Neural crest cell (in vitro differentiated cells): ENCODE measurements around the gene USP35. TPM values are rescaled to one million over a fixed set of nuclear protein-coding genes. Genes with fewer than 3 reads are reported as not detected.
A peak's percentile ranks its signal among the peaks of the same experiment; 100 is the strongest.

Experiments used
- DNase-seq: peaks from one replicate; pipeline ENCODE4 v3.0.0; 2021; ENCODE audit warnings: low read depth, mixed read lengths, low spot score
- H3K27ac Mint-ChIP-seq: one replicate; pipeline ENCODE4 v1.8.0; 2021; ENCODE audit warnings: mild to moderate bottlenecking, mixed read lengths; ENCODE audit not compliant: unreplicated experiment
- H3K27me3 Mint-ChIP-seq: 2 replicates; pipeline ENCODE4 v1.8.0; 2021; ENCODE audit warnings: low read depth, mild to moderate bottlenecking, mixed read lengths
- H3K36me3 Mint-ChIP-seq: 2 replicates; pipeline ENCODE4 v1.8.0; 2021; ENCODE audit warnings: low read depth, mild to moderate bottlenecking, mixed read lengths
- H3K4me1 Mint-ChIP-seq: 2 replicates; pipeline ENCODE4 v1.8.0; 2021; ENCODE audit warnings: mixed read lengths
- H3K4me3 Mint-ChIP-seq: one replicate; pipeline ENCODE4 v1.8.0; 2021; ENCODE audit warnings: mild to moderate bottlenecking, mixed read lengths
- H3K9me3 Mint-ChIP-seq: 2 replicates; pipeline ENCODE4 v1.8.0; 2021; ENCODE audit warnings: mixed read lengths
- total RNA-seq: library from RNA; stranded (reverse); gene quantifications from 2 replicates; pipeline ENCODE4 v1.2.1, GENCODE V29; 2021
- TF ChIP-seq, protein P1 (sequence below): fragments of 200-600 bp; sonication (generic); conservative IDR thresholded peaks from 2 replicates; pipeline ENCODE4 v1.5.0; 2021; ENCODE audit warnings: antibody characterized with exemption, mild to moderate bottlenecking

The USP35 gene
- total RNA-seq, 1 donor from 2014 or later, result 11.1 TPM

DNA sequence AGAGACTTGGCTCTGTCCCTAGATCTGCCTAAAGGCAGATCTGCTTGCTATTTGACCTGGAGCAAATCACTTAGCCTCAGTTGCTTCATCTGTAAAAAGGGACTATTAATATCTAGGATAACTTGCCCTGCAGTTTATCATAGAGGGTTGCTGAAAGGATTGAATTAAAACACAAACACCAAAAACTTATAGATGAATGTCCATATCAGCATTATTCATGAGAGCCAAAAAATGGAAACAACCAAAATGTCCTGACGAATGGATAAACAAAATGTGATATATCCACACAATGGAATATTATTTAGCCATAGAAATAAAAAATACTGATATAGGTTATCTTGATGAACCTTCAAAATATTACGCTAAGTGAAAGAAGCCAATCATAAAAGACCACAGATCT lies 67.2 kb downstream of the USP35 start:
- peaks cover 2% of the 10 kb centered on the region for H3K36me3 Mint-ChIP-seq
- no peaks in the 10 kb centered on the region for H3K27me3 Mint-ChIP-seq
- DNase-seq, result no peak
- TF ChIP-seq, protein P1, sequence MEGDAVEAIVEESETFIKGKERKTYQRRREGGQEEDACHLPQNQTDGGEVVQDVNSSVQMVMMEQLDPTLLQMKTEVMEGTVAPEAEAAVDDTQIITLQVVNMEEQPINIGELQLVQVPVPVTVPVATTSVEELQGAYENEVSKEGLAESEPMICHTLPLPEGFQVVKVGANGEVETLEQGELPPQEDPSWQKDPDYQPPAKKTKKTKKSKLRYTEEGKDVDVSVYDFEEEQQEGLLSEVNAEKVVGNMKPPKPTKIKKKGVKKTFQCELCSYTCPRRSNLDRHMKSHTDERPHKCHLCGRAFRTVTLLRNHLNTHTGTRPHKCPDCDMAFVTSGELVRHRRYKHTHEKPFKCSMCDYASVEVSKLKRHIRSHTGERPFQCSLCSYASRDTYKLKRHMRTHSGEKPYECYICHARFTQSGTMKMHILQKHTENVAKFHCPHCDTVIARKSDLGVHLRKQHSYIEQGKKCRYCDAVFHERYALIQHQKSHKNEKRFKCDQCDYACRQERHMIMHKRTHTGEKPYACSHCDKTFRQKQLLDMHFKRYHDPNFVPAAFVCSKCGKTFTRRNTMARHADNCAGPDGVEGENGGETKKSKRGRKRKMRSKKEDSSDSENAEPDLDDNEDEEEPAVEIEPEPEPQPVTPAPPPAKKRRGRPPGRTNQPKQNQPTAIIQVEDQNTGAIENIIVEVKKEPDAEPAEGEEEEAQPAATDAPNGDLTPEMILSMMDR, result no peak
- H3K4me3 Mint-ChIP-seq, result no peak overlapping the region
- H3K27ac Mint-ChIP-seq, result no peak overlapping the region
- peaks cover 14% of the 10 kb centered on the region for H3K4me1 Mint-ChIP-seq
- no peaks in the 10 kb centered on the region for H3K9me3 Mint-ChIP-seq

DNA sequence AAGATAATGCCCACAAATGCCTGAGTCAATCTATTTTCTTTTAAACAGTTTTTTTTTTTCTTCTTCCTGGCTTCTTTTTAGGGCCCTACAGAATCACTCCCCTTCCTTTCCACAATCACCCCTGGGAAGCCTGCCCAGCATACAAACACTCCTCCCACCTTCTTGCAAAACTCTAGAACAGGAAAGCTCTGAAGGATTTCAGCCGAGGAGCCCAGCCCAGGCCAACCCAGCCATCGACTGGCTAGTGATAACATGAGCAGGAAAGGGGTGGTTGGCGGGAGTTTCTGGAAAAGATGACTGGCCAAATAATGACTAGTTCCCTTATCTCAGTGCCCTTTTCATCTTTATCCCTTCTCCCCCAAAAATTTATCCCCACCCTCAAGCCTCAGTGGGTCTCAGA lies 68.2 kb downstream of the USP35 start:
- Mint-ChIP-seq H3K4me3 (no peak overlapping the region), H3K27me3 (no peaks in the 10 kb centered on the region), H3K9me3 (no peaks in the 10 kb centered on the region), H3K27ac (no peak overlapping the region), H3K4me1 (peaks cover 9% of the 10 kb centered on the region), H3K36me3 (peaks cover 2% of the 10 kb centered on the region)
- TF ChIP-seq, protein P1, result no peak
- DNase-seq, result no peak

DNA sequence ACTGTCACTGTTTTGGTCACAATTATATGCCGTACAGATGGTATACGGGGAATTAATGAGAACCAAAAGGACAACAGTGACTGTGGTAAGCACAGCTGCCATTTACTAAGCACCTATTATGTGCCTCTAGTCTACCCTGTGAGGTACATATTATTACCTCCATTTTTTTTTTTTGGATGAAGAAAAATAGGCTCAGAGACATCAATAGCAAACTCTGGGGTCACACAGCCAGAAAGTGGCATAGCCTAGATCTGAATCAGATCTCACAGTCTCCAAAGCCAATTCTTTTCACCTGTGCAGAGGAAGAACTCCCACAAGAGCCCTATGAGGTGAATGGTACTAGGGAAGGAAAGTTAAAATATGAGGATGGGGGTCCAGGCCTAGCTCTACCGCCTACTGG lies 68.9 kb downstream of the USP35 start:
- Mint-ChIP-seq H3K9me3 (no peaks in the 10 kb centered on the region), H3K36me3 (peaks cover 2% of the 10 kb centered on the region), H3K27ac (no peak overlapping the region), H3K4me3 (no peak overlapping the region), H3K27me3 (no peaks in the 10 kb centered on the region), H3K4me1 (peaks cover 9% of the 10 kb centered on the region)
- TF ChIP-seq, protein P1, result no peak
- no peak for DNase-seq

DNA sequence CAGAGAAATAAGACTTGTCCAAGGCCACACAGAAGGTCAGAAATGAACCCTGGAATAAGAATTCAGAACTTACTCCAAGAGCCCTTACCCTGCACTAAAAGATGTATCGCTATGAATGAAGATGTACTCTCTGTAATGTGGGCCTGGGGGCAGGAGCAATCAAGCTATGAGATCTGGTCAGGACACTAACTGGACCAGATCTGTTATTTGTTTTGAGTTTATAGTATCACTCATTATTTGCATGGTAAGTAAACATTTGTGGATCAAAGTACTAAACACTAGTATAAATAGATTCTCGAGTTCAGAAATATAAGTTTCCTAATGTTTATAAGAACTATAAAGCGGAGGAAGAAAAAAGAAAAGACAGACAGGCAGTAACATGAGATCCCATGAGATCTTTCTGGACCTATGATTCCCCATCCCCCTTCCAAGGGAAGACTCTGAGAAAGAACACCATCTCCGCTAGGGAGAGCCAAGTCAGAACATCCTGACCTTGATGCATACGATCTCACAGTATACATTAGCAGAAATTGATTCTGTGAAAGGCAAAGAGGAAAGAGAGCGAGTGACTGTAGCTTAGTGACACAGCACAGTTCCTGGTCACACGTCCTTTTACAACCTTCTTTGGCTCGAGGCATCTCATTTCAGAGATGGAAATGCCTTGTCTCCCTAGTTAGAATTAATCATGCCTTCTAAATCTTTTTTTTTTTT lies 71.2 kb downstream of the USP35 start:
- no peaks in the 10 kb centered on the region for H3K27me3 Mint-ChIP-seq
- H3K4me1 Mint-ChIP-seq, result no peaks in the 10 kb centered on the region
- H3K4me3 Mint-ChIP-seq, result no peak overlapping the region
- TF ChIP-seq, protein P1, result no peak
- no peaks in the 10 kb centered on the region for H3K36me3 Mint-ChIP-seq
- H3K9me3 Mint-ChIP-seq, result no peaks in the 10 kb centered on the region
- no peak for DNase-seq
- H3K27ac Mint-ChIP-seq, result no peak overlapping the region

DNA sequence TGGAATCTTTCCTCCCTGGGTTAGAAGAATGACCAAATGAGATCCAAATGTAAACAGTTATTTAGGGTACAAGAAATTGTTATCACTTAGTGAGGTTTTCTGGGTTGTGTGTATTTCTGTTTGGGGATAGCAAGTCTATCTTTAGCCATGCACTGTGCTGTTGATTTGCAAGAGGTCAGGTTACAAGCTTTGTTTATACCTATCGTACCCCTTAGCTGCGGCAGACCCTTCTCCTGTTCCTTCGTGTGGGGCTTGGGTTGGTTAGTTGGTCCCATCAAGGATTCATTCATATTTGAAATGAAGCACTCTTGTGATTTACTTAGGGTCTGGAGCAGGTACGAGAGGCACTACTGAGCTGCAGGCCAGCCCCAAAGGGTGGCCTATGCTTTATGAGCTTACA lies 72.6 kb downstream of the USP35 start:
- H3K36me3 Mint-ChIP-seq, result no peaks in the 10 kb centered on the region
- H3K4me3 Mint-ChIP-seq, result no peak overlapping the region
- no peaks in the 10 kb centered on the region for H3K27me3 Mint-ChIP-seq
- peaks cover 6% of the 10 kb centered on the region for H3K4me1 Mint-ChIP-seq
- TF ChIP-seq, protein P1, result no peak
- DNase-seq, result no peak
- no peaks in the 10 kb centered on the region for H3K9me3 Mint-ChIP-seq
- H3K27ac Mint-ChIP-seq, result peak overlapping the region; percentile 30
